AML-193 (cell line): ENCODE data around the gene FAM181A.

Experiments used
- DNase-seq, 2 experiments: peaks; one replicate each; lab custom pipeline; 2025; lab: John Stamatoyannopoulos, UW

The FAM181A gene

DNA sequence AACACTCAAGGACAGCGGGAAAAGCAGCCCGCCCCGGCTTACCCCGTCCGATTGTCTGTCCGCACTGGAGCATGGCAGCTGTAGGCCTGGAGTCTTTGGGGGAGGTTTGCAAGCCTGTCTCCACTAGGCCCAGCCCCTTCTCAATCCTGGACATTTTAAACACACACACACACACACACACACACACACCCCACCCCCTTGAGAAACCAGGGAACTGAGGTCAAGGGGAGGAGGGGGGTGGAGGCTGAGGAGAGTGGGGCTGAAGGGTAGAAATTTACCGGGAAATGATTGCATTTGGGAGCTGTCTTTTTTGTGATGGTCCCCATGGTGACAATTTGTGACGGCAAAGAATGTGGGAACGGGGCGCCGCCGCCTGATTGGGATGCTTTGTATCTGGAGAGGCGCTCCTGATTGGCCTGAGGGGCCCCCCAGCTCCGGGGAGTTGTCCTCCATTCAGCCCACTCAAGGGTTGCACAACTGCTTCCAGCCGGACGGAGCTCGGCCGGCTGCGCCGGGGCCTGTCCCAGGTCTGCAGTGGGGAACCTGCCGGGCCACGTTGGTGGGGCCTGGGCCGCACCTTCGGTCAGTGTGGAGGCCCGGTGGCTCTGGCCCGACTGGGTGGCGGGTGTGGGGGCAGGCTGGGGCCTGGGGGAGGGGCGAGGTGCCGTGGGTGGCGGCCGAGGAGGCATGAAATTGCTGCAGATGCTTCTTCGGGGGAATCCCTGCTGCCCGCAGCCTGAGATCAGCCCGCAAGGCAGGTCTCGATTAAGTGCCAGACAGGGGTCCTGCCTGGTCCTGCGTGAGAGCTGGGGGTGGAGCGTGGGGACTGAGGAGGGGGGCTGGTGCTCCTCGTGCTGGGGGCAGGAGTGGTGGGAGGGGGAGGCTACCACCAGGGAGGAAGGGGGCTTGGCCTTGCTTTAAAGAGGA, at the start of gene FAM181A:
Gene FAM181A (plus strand): TSS at position 472 of the 927 bp plus-strand sequence. CDS start 942 bp downstream, outside the sequence.
- no peak for DNase-seq

DNA sequence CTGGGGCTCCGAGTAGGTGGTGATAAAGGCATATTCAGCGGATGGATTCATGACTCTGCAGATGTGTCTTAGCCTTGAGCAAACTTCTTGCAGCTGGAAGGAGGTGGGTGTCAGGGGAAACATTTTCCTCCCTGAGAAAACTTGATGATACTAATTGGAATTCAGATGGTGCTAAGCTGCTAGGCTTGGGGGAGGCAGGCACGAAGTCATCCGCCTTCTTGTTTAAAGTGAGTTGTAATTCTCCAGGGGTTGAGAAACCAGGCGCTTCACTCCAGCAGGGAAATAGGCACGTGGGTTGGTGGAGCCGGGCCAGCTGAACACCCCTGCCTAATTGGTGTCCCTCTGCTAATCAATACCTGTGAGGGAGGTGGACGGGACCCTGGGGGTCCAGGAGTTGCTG, 48.9 kb upstream of the FAM181A start:
- DNase-seq, result no peak

DNA sequence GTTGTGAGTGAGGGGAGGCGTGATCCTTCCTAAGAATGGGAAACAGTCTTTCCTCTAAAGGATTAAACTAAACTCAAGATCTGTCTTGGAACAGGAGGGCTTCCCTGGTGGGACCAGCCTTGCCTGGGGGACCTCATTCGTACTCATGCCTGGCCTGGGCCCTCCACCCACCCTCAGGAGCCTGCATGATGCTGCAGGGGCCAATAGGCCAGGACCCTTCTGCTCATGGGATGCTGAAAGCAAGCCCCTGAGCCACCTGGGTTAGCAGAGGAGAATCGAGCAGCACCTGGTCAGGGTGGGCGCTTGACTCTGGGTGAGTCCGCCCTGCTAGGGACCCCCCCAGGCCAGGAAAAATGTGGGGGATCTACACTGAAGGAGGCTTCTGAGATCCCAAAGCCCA, 48.3 kb upstream of the FAM181A start:
- DNase-seq, result no peak

DNA sequence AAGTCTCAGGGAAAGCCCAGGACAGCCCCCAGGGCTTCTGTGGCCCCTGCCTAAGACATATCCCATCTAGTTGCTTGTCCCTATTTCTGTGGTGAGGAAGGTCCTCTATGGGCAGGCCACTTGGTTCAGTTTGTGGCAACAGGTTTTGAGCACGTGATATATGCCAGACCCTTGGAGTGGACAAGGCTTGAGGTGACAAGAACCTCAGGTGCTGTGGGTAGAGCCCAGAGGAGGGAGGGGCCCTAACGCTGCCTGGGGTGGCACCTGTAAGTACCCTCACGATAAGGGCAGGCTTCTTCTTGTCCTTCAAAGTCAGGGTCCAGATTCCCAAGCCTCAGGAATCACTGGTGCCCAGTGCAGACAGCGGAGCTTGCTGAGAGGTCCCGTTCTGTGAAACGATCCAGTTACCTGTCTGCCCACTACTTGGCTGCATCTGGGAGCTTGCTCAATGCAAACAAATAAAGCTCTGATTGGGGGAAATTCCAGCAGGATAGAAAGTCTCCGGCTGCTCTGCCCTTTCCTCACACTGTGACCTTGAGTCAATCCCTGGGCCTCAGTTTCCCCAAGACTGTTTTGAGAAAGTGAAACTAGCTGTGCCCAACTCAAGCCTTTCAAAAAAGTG, 47.7 kb upstream of the FAM181A start:
- DNase-seq, result no peak

DNA sequence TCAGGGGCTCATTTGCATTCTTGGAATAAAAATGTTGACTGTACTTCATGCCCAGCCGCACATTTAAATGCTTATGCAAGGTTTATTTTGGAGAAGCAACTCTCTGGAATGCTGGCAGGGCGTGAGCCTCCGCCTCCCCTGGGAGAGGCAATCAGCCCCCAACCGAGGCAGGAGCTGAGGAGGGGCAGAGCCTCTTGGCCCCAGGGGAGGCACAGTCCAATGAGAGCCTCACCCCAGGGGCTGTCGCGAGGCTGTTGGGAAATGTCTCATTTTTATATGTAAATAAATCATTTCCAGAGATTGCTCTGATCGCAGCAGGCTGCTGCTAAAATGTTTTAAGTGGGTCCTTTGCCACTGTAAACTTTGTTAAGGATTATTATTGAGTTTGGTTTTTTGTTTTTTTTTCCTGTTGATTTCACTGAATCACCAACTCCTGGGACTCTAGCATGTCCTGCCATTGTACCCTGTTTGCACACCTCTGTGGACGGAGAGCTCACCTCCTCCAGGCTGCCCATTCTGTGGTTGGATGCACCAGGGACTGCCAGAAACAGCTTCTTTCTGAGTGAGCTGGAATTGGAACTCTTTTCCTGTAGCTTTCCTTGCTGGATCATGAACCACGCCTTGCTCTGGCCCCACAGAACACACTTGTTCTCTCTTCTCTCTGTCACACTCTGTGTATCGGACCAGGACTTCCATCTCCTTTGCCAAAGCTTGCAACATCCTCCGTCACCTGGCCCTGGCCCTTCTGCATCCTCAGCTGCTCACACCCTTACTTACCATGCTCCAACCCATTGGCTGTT, 46.9 kb upstream of the FAM181A start:
- no peak for DNase-seq

DNA sequence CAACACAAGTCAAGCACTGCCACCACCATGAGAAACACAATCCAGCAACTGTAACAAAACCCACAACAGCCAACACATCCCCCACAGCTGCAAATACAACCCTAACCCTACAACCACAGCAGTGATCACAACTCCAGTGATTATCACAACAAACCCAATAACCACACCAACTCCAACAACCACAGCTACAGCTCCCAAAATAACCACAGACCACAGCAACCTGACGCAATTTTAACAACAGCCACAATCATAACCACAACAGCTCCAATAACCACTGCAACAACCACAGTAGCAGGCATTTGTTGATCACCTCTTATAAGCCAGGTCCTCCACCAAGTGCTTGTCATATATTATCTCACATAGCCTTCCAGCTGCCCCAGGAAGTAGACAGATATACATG, 42.2 kb upstream of the FAM181A start:
- DNase-seq, result no peak

DNA sequence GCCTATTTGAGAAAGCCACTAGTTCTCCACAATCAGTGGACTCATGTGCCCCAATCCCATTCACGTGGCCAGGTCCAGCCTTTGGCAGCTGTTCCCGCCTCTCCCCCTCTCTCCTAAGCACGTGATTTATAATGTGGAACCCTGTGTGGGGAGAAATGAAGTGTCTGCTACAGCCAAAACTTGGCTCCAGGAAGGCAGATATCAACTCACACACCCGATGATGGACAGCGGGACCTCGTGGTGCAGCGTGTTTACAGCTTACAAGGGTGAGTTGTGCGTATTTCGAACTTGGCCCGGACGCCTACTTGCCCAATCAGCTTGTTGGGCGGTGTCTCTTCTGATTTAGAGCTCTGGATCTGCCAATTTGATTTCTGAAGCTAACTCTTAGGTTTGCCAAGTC, 38.1 kb upstream of the FAM181A start:
- DNase-seq, result no peak

DNA sequence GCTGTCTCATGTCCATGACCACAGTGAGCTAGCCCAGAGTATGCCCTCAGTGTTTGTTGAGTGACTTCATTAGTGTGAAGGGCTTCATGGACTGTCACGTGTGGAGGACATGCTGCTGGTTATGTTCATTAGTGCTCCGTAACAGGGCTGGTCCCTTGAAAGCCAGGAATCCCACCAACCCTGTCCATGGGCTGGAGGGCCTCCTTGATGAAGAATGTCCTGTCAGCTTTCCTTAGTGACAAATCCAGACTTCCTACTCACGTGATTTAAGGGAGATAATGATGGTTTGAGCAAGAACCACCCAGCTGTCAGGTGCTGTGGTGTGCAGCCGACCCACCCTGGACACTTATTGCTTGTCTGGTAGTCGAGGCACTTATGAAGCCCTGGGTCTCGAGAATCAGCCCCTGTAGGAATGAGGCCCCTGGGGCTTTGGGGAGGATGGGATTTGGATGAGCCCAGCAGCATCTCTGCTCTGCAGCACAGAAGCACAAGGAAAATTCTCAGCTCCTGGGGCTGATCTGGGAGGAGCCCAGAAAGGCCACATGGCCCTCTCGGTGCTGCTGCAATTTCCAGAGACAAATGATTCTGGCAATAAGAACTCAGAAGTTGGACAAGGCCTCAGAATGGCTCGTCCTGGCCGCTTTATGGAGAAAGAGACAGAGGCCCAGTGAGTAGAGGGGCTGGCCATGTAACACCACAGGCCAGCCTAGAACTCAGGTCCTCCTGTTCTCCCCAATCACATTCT, 37.2 kb upstream of the FAM181A start:
- no peak for DNase-seq

DNA sequence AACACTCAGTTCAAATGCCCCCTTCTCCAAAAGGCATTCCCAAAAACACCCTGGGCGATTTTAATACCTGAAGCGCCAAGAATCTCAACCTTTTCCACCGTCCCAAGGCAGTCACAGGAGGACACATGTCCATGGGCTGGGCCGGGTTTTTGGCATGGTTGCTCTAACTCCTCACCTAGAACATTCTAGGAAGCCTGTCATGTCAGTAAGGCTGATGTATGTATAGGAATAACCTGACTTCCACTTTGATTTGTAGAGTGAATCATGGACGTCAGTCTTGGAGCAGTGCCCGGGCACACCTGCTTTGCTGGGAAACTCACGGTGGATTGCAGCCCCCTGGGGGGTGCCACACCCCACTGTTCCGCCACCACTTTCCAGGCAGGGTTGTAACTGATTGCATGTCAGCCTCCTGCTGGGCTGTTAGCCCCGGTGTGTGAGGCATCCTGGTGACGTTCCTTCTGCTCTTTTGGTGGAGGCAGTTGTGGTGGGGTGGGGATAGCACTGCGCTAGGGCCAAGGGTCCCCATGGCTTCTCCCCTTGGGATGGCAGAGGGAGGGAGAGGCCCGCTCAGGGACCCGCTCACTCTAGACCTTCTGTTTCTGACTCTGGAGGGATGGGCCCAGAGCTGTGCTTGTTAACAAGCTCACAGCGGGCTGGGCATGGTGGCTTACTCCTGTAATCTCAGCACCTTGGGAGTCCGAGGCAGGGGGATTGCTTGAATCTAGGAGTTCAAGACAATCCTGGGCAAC, 35.2 kb upstream of the FAM181A start:
- no peak for DNase-seq

DNA sequence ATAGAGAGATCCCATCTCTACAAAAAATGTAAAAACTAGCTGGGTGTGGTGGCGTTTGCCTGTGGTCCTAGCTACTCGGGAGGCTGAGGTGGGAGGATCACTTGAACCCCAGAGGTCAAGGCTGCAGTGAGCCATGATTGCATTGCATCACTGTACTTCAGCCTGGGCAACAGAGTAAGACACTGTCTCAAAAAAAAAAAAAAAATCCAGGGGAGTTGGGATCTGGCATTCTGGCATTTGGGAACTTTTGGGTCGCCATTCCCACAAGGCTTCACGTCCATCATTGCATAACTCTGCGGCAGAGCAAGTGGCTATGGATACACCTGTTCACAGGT, 34.7 kb upstream of the FAM181A start:
- DNase-seq, result no peak

DNA sequence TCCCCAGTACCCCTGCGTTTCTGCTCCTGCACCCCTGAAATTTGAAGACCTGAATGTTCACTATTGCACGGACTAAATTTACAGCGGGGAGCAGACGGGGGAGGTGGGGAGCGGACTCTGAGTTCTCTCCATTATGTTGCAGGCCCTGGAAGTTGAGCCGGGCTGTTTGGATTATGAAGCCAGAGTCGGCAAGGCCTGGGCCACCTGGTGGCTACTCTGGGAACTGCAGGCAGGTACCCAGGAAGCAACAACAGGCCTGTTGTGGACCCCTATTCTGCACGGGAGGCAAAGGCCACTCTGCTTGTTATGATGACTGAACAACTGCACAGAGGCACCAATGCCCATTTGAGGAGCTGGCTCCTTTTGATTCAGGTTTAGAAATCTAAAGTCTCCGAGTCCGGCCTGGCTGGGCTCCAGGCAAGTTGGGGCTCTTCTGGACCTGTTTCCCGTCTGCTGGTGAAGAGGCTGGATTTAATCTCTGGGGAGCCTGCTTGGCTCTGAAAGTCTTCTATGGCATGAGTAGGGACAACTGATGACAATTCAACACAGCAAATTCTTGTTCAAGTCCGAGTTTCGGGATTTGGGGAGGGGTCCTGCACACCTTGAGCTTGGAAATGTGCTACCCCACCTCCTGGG, 34.1 kb upstream of the FAM181A start:
- peak in 1 of 2 experiments; percentile 23 for DNase-seq

DNA sequence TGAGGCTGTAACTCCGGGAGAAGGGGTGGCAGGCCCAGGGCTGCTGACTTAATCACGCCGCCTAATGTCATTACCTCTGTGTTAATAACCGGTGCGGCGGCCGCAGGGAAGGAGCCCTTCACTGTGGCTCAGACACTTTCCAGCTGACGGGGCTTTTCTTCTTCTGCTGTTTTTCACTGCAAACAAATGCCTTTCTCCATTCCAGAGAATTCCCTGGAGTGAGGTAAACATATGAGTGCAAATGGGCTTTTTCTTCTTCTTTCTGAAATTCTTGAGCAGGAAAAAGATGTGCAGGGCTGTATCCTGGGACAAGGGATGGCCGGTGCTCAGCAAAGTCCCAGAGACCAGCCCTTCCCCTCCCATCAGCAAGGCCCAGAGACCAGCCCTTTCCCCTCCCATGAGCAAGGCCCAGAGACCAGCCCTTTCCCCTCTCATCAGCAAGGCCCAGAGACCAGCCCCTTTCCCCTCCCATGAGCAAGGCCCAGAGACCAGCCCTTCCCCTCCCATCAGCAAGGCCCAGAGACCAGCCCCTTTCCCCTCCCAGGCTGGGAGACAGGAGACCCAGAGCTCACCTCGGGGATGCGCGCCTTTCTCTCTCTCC, 33.4 kb upstream of the FAM181A start:
- DNase-seq, result no peak

DNA sequence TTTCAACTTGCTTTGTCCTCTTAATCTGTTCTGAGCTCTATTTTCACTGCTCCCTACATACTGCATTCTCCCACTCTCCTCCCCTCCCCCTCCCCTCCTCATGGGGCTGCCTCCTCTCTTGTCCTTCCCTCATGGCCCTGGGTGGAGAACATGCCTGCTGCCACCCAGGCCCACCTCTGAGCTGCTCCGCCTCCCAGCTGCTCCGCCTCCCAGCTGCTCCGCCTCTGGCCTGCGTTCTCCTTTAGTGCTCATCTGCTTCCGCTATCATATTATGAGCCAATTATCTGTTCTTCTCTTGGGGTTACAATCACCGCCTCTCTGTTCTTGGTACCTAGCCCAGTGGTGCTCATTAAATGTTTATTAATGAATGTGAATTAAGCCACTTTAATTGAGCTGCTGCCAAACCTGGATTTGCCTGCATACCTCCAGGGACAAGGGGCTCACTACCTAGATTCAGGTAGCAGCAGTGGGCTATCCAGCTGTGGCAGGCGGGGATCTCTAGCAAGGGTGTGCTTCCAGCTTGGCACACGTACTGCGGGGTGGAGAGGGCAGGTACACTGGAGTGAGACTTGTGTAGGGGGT, 32.0 kb upstream of the FAM181A start:
- no peak for DNase-seq

DNA sequence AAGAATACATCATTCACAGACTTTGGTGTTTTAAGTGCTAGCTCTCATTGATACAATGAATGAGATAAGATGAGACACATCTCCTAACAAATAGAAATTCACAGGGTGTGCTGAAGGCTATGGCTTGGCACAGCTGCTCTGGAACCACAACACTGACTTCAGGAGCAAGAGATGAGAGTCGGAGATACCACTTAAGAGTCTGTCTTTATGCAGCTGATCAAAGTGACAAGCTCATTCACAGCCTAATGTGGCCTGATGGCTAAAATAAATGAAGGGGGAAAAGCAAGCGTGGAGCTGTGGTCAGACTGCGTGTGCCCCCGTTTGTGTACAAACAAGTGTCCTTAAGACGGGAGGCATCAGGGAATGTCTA, 29.7 kb upstream of the FAM181A start:
- DNase-seq, result no peak

DNA sequence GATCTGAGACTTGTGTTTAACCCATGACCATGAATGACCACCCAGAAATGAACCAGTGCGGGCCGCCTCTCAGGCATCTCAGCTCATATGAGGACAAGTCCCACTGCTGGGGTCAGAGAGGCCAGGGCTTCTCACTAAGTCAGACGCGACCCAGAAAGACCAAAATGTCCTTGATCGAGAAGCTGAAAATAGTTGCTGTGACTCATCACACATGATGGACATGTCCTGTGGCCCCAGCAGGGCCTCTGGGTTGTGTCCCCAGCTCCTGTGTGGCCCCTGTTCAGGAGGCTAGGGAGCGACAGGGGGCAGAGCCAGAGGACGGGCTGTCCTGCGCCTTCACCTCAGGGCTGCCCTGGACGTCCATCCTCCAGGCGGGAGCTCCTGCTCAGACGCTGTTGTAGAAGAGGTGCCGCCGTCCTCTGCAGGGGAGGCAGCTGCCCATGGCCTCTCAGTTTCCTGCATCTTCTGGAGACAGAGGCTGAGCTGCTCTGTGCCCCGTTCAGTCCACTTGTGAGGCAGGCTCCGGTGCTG, 29.0 kb upstream of the FAM181A start:
- DNase-seq, result no peak

DNA sequence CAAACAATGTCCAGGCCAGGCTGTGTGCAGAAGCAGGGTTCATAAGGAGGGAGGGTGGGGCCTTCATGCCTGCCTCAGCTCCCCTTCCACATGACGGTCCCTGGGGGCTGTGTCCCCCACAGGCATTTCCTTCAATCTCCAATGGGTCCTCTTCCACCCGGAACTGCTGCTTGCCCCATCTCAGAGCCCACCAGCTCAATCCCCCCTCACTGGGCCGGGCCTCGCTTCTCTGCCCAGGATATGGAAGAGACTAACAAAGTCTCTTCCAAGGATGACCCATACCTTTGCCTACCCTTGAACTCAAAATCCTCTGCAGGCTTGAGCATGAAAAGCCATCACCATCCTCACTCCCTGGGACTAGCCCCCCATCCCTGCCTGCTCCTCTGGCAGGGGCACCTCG, 28.4 kb upstream of the FAM181A start:
- no peak for DNase-seq

DNA sequence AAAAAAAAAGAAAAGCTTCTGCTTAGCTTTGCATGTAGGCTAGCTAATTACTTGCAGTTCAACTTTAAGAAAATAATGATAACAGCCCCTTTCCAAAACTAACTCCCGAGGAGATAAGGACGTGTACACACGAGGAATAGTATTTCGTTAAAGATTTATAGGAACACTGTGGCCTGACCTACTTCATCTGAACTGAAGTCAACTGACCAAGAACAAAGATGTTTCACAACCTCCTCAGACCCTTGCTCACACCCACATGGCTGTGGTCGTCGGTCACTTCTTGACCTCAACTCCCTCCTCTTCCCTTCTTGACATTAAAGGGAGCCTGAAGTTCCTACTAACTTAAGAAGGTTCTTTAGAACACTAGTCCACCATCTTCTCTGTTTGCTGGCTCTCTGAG, 25.3 kb upstream of the FAM181A start:
- peak in 1 of 2 experiments; percentile 2 for DNase-seq

DNA sequence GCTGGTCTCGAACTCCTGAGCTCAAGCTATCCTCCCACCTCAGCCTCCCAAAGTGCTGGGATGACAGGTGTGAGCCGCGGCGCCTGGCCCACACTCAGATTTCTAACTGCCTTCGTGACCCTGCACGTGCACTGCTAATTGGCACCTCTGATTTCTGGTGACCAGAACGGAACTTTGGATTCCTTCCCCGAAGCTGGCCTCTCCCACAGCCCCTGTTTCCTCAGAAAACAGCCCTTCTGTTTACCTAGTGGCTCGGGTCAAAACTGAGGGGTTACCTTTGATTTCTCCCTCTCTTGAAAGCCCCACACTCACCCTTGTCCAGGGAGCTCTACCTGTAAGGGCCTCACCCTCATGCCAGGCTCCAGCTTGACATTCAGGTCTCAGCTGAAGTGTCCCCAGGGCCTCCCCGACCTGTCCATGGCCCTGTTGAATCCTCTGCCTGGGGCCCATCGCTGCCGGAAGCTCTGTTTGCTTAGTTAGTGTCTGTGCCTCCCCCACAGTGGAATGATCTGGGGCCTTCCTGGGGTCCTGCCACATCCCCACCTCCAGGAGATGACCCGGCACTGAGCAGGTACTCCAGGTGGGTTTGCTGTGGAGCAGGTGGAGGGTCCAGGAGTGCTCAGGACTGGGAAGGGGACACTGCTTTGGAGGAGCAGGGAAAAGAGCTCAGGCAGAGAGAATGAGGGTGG, 24.4 kb upstream of the FAM181A start:
- DNase-seq, result no peak
